VCaP (cell line): Measurements from ENCODE around the gene MEIS2.

Experiments used
- H3K27ac ChIP-seq: fragments of 450-650 bp; 2 replicates; pipeline ENCODE4 v1.5.1; 2017
- CTCF ChIP-seq: fragments of 450-650 bp; conservative IDR thresholded peaks from 2 replicates; pipeline ENCODE4 v1.5.1; 2017; ENCODE audit warnings: mild to moderate bottlenecking, moderate library complexity

MEIS2 gene

GRCh38 chr15:37137221-37137620, 36.9 kb upstream of the MEIS2 start:
- H3K27ac ChIP-seq: no peak overlapping the region
- no peak for TF ChIP-seq CTCF

GRCh38 chr15:37136666-37137065, 36.3 kb upstream of the MEIS2 start:
- TF ChIP-seq CTCF: no peak
- no peak overlapping the region for H3K27ac ChIP-seq

- TF ChIP-seq CTCF: no peak
Observed at GRCh38 chr15:37135225-37135624, 34.9 kb upstream of the MEIS2 start.

GRCh38 chr15:37134699-37135131, 34.4 kb upstream of the MEIS2 start:
- peak; percentile 84 for TF ChIP-seq CTCF
- H3K27ac ChIP-seq: no peak overlapping the region

More at GRCh38 chr15:37135225-37135624, 34.9 kb upstream of the MEIS2 start:
- no peak overlapping the region for H3K27ac ChIP-seq

- no peak overlapping the region for H3K27ac ChIP-seq
Observed at GRCh38 chr15:37134244-37134643, 33.9 kb upstream of the MEIS2 start.

GRCh38 chr15:37133602-37134001, 33.3 kb upstream of the MEIS2 start:
- H3K27ac ChIP-seq: no peak overlapping the region
- peak; percentile 68 for TF ChIP-seq CTCF

More at GRCh38 chr15:37134244-37134643, 33.9 kb upstream of the MEIS2 start:
- no peak for TF ChIP-seq CTCF

GRCh38 chr15:37132826-37133417, 32.6 kb upstream of the MEIS2 start:
- no peak overlapping the region for H3K27ac ChIP-seq

More at GRCh38 chr15:37132826-37133417, 32.6 kb upstream of the MEIS2 start:
- TF ChIP-seq CTCF: no peak
